NCI-H1105 treated with DMSO at 0.1 percent for 48 hours (cell line): Measurements from ENCODE around the gene MAPT.

ENCODE experiments used
- DNase-seq: peaks from one replicate; lab custom pipeline; 2025; lab: John Stamatoyannopoulos, UW

Gene MAPT

GRCh38 chr17:46053911-46054534 is 159.7 kb downstream of the MAPT start:
- DNase-seq = no peak

- DNase-seq = no peak
Measured at GRCh38 chr17:46056800-46057304, 162.5 kb downstream of the MAPT start.

DNA sequence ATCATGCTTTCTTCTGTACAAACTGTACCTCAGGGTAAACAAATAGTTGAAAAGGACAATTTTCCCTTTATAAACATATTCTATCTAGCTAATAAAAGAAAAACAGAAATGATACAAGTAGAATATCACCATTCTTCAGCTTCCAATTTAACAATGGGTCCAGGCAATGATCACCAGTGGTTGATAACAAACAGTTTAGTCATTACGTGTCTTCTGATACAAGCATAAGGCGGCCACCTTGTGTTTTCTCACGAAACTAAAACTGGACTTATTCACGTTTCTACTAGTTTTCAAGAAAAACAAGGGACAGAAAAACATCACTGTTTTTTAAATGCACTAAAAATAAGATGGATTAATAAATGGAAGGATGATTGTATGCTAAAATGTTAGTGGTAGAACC is 163.0 kb downstream of the MAPT start:
- no peak for DNase-seq

- no peak for DNase-seq
Measured at GRCh38 chr17:46059486-46059885, 165.1 kb downstream of the MAPT start.

GRCh38 chr17:46060461-46060860 is 166.1 kb downstream of the MAPT start:
- no peak for DNase-seq

- peak; percentile 36 for DNase-seq
Measured at GRCh38 chr17:46061435-46061834, 167.1 kb downstream of the MAPT start.

GRCh38 chr17:46063241-46063640 is 168.9 kb downstream of the MAPT start:
- DNase-seq = no peak

DNA sequence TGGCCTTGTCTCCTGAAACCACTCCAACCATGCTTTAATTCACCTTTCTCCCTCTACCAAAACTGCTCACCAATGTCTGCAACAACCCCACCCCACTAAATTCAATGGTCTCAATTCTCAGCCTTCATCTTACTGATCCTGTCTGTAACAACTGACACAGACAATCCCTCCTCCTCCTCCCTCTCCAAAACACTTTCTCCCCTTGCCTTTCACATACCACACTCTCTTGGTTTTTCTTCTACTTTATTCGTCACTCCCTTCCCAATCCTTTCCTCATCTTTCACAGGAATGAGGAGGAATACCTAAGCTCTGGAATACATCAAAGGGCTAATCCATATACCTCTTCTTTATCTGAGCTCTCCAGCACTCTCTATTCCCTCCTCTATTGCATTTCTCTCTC is 170.1 kb downstream of the MAPT start:
- no peak for DNase-seq

- peak; percentile 23 for DNase-seq
Measured at GRCh38 chr17:46071796-46072195, 177.4 kb downstream of the MAPT start.

DNA sequence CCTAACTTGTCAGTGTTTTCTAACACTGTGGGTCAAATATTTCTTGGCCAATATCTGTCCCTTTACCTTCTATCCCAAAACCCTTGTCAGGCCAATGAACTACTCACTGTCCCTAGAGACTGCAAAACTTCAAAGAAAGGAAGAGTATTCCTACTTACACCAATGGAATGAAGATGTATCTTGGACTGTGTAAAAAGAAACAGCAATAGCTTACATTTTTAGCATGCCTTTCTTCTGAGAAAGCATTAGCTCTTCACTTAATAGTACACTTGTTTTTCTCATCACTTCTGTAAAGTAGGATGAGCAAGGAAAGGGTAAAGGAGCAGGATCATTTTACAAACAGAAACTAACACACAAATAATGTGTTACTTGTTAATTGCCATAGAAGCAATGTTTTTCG is 178.6 kb downstream of the MAPT start:
- DNase-seq = no peak

DNA sequence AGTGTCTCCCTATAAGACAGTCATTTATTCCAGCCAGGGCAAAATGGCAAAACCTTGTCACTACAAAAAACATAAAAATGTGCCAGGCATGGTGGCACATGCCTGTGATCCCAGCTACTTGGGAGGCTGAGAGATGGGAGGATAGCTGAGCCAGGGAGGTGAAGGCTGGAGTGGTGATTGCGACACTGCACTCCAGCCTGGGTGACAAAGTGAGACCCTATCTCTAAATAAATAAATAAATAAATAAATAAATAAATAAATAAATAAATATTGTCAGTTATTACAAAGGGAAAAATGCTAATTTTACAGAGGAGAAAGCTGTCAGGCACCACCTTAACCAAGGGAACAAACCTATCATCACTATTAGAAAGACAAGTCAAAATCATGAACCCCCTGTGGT is 180.2 kb downstream of the MAPT start:
- DNase-seq = no peak
